ENCODE results near the gene UGT1A4.

- TF ChIP-seq CTCF (conservative IDR thresholded peaks at IDR 0.05), result no peak
- no peak for TF ChIP-seq EZH2 (IDR thresholded peaks at IDR 0.05; ENCODE audit: low read depth)
Measured at GRCh38 chr2:233746475-233747282, 28.1 kb downstream of the UGT1A4 start.
